GDM1 (cell line): ENCODE measurements around the gene HMOX1.
"Not testable (repeated sequence)": the region's sequence is repeated elsewhere in the genome, so short reads cannot be mapped to it uniquely, and the experiment has no call there.

Source experiments
- DNase-seq: peaks from one replicate; lab custom pipeline; 2025; lab: John Stamatoyannopoulos, UW

Gene HMOX1

DNA sequence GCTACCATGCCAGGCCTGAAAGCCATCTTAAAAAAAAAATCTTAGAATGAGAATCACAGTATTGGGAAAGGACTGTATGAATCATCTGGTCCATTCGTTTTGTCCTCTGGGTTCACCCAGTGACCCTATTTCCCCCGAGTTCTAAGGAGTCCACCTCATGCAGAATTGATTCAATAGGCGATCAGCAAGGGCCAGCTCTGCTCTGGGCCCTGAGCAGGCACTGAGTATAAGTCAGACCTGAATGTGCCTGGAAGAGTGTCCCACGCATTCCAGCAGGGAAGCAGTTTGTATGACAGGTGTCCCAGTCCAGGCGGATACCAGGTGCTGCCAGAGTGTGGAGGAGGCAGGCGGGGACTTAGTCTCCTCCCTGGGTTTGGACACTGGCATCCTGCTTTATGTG, 883 bp upstream of the HMOX1 start:
- no peak for DNase-seq

DNA sequence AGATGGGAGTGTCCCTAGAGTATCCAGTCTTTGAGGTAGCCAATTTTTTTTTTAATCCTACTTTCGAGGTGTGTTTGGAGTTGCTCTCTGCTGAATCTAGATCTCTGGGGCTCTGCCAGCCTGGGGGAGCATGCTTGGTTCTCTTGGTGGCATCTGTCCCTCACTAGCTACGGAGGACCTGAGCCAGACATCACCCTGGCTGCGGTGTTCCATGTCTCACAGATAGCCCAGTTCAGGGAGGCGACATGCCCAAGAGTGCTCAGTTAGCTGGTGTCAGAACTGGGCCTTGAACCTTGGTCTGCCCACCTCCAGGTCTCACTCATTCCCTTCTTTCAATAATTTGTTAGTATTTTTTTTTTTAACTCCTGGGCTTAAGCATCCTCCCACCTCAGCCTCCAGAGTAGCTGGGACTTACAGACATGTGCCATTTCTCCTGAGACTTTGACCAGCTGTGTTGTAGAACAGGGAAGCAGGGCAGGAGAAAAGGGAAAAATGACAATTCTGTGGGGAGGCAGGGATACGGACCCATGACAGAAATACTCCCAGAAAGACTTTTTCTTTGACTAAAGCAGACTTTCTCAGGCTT, 621 bp downstream of the HMOX1 start:
- no peak for DNase-seq

DNA sequence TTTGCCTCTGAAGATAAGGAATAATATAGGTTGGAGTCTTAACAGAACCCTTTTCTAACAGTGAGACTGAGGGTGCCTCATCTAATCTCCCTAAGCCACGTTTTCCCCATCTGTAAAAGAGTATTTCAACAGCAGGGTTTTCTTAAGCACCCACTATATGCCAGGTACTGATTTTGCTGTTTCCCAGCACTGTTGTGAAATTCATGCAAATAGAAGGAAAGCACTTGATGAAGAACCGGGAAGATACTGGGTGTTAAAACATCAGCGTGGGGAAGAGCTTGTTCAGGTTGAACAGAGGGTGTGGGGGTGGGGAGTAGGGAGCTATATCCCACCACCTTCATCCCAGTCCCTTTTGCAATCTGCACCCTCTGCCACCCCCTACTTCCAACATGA, 2.8 kb downstream of the HMOX1 start:
- DNase-seq: no peak

DNA sequence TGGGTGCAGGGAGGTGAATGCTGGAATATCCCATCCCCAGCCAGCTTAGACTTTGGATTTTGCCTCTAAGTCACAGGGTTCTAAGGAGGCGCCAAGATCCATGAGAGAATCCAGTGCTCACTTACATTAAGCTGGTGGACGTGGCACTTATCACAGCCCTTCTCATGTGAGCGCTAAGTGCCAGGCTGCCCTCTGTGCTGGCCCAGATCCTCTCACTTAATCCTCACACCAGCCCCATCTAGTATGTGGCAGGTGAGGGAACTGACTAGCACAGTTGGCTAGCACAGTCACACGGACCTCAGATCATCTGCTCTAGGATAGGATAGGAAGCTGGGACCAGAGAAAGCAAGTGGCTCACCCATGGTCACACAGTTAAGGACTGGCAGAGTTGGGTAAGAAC, 3.6 kb downstream of the HMOX1 start:
- DNase-seq: no peak

DNA sequence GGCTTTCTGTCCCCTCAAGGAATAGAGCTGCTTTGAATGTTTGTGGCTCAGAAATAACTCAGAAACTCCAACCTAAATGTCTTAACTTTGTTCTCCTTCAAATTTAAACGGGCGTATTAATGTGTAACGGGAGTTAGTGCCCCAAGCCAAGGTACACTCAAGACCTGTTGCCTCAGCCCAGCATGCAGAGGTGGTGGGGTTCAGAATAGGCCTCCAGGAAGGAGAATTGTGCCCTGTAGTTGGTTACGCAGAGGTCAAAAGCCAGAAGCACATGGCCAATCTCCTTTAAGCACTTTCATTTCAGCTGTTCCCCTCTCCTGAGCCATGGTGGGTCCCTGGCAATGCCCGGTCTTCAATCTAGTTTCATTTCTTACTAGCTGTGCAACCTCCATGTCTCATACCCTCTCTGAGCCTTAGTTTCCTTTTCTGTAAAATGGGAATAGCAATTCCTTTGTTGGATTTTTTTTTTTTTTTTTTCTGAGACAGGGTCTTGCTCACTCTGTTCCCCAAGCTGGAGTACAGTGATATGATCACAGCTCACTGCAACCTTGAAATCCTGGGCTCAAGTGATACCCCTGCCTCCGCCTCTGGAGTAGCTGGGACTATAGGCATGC, 4.2 kb downstream of the HMOX1 start:
- DNase-seq: no peak

DNA sequence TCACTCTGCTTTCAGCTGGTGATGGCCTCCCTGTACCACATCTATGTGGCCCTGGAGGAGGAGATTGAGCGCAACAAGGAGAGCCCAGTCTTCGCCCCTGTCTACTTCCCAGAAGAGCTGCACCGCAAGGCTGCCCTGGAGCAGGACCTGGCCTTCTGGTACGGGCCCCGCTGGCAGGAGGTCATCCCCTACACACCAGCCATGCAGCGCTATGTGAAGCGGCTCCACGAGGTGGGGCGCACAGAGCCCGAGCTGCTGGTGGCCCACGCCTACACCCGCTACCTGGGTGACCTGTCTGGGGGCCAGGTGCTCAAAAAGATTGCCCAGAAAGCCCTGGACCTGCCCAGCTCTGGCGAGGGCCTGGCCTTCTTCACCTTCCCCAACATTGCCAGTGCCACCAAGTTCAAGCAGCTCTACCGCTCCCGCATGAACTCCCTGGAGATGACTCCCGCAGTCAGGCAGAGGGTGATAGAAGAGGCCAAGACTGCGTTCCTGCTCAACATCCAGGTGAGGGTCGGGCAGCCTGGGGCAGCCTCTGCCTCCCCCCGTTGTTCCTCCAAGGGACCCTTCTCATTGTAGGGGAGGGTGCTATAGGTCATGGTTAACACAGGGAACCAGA, 5.9 kb downstream of the HMOX1 start:
- no peak for DNase-seq

DNA sequence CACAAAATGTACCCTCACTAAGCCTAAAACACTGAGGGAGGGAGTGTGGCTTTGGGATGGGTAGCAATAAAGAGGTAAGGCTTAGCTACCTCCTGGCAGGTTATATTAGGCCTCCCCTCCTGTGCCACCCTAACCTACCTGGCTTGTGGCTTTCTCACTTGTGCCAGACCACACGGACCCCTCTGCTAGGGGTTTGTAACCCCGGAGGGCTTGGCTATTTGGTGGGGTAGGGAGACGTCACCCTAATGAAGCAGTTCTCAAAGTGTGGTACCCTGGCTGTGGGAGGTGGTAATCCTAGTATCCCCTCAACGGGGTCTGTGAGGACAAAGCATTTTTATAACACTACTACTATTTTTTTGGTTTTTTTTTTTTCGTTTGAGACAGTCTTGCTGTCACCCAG, 10.0 kb downstream of the HMOX1 start:
- DNase-seq: no peak

DNA sequence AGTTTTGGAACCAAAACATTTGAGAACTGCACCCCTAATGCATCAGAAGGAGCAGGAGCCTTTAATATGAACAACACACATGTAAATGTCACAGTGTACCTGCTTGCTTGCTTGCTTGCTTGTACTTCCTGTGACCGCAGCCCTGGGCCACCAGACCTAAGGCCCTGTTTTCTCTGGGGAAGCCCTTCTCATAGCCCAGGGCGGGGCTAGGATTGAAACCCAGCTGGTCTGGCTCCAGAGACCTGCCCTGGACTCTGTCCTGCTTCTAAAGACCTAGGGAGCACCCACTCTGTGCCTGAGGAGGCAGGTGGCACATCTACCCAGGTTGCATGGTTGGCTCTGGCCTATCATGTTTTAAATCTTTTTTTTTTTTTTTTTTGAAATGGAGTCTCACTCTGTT, 11.5 kb downstream of the HMOX1 start:
- DNase-seq: no peak

DNA sequence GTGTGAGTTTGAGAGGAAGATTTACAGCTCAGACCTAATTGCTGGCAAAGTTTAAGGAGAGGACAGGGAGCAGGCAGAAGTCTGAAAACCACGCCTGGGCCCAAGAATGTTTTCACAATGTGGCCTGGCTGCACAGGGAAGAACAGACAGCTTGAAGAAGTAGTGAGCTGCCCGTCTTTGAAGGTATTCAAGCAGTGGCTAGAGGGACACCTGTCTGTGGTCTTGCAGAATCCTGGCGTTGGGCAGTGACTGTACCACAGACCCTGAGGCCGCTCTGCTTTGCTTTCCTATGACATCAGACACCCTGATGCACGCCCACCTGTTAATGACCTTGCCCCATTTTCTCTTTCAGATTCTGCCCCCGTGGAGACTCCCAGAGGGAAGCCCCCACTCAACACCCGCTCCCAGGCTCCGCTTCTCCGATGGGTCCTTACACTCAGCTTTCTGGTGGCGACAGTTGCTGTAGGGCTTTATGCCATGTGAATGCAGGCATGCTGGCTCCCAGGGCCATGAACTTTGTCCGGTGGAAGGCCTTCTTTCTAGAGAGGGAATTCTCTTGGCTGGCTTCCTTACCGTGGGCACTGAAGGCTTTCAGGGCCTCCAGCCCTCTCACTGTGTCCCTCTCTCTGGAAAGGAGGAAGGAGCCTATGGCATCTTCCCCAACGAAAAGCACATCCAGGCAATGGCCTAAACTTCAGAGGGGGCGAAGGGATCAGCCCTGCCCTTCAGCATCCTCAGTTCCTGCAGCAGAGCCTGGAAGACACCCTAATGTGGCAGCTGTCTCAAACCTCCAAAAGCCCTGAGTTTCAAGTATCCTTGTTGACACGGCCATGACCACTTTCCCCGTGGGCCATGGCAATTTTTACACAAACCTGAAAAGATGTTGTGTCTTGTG, 12.5 kb downstream of the HMOX1 start:
- DNase-seq: no peak

DNA sequence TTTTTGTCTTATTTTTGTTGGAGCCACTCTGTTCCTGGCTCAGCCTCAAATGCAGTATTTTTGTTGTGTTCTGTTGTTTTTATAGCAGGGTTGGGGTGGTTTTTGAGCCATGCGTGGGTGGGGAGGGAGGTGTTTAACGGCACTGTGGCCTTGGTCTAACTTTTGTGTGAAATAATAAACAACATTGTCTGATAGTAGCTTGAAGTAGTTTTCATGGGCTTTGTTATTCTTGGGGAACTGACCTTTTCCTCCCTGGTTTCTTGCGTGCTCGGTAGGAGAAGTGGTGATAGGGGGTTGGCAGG, 13.1 kb downstream of the HMOX1 start:
- DNase-seq: no peak

DNA sequence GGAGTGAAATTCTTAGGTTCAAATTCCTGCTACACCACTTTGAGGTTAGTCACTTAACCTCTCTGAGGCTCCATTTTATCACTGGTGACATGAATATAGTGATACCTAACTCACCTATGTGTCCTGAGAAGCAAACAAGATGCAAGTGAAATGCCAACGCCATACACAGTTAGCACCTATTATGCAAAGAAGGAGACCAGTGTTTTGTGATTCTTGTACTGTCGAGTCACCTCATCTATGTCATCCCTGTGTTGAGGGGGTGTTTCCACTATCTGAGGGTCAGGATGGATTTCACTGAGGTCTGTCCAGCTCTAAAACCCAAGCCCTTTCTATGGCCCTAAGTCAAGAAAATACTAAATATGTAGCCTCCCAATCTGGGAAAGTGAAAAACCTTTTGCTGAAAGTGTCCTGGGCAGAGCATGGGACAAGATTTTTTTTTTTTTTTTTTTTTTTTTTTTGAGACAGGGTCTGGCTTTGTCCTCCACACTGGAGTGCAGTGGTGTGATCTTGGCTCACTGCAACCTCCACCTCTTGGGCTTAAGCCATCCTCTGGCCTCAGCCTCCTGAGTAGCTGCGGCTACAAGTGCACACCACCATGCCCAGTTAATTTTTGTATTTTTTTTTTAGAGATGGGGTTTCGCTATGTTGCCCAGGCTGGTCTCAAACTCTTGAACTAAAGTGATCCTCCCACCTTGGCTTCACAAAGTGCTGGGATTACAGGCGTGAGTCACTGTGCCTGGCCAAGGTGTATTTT, 14.1 kb downstream of the HMOX1 start:
- DNase-seq: no peak

DNA sequence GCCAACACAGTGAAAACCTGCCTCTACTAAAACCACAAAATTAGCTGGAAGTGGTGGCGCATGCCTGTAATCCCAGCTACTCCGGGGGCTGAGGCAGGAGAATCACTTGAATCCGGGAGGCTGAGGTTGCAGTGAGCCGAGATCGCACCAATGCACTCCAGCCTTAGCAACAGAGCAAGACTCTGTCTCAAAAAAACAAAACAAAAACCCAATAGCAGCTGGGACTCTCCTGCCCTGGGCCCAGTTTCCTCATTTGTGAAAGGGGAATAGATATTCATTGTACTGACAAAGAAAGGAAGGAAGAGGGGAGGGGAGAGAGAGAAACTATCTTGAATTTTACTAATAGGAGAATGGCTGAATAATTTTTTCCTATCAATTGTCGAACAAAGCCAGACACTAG, 15.7 kb downstream of the HMOX1 start:
- DNase-seq: not testable (repeated sequence)

DNA sequence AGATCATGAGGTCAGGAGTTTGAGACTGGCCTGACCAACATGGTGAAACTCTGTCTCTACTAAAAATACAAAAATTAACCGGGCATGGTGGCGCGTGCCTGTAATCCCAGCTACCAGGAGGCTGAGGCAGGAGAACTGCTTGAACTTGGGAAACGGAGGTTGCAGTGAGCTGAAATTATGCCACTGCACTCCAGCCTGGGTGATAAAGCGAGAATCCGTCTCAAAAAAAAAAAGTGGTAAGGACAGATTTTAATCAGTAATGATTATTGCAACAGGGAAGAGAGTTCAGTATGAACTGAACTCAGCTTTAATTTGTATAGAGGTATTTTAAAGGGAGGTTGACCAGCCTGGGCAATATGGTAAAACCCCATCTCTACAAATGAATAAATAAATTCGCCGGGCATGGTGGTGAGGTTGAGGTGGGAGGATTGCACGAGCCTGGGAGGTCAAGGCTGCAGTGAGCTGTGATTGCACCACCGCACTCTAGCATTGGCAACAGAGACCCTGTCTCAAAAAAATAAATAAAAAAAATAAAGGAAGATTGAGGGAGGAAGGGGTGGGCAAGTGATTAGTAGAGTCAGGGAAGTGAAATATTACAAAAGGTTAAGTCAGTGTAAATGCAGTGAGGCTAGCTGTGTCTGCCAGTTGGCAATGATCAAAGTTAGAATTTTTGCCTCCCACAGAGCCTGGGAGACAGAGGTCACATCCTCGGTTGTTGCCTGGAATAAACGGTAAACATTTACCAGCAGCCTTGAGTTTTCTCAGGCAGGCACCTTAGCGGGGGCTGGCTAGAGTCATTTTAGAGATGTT, 16.4 kb downstream of the HMOX1 start:
- no peak for DNase-seq

DNA sequence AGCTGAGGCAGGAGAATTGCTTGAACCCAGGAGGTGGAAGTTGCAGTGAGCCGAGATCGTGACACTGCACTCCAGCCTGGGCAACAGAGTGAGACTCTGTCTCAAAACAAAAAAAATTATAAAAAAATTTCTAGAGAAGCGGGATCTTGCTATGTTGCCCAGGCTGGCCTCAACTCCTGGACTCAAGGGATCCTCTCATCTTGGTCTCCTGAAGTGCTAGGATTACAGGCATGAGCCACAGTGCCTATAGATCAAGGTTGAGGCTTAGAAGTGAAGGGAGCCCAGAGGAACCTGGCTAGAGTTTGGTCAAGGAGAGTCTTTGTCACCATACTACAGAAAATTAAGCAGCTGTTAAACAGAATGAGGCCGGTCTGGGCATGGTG, 17.7 kb downstream of the HMOX1 start:
- DNase-seq: no peak

DNA sequence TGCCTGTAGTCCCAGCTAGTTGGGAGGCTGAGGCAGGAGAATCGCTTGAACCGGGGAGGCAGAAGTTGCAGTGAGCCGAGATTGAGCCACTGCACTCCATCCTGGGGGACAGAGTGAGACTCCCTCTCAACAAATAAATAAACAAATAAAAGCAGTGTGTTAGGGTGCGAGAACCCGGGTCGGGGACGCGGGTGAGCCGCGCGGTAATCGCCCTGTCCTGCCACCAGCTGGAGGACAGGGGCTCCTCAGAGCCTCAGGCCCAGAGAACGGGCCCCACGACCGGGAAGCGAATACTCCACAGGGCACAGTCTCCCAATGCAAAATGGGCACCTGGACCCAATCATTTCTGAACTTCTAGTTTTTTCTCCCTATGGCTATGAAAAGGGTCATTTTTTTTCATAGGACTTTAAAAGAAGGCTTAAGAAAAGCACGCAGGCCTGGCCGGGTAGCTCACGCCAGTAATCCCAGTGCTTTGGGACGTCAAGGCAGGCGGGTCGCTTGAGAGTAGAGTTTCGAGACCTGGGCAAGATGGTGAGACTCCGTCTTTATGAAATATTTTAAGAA, 18.3 kb downstream of the HMOX1 start:
- no peak for DNase-seq

DNA sequence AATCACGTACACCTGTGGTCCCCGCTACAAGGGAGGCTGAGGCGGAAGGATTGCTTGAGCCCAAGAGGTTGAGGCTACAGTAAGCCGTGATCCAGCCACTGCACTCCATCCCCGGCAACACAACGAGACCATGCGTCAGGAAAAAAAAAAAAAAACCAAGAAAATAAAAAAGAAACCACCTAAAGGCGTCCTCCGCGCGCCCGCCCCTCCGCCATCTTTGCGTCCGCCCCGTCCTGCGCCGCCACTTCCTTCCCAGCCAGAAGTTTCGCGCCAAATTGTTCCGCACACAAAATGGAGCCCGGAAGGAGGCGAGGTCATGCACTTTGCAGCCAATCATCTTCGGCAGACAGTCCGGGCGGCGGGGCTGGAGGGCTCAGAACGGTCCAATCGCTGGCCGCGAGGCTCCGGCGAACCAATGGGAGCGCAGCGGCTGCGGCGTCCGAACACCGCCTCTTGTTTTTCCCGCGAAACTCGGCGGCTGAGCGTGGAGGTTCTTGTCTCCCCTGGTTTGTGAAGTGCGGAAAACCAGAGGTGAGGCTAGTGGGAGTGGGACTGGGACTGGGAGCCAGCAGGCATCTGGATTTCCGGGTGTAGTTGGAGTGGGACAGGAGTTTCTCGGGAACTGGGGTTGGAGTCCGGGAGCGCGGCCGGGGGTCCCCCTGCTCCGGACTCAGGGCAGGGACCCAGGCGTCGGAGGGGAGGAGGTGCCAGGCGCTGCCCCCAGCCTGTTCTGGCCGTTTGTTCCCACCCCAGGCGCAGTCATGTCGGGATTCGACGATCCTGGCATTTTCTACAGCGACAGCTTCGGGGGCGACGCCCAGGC, 19.0 kb downstream of the HMOX1 start, which contains the start of gene MCM5:
MCM5 (plus strand) TSS at position 463 of the 823 bp plus-strand sequence; CDS start at position 762, 299 bp downstream.
- DNase-seq: peak; percentile 95

DNA sequence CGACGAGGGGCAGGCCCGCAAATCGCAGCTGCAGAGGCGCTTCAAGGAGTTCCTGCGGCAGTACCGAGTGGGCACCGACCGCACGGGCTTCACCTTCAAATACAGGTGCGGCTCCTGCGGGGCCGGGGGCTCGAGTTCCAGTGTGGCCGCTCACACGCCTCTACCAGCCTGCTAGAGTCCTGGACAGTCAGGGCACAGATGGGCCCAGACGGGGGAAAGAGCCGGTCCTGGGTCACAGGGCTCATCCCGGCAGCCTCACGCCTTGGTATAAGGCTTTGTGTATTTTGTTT, 19.6 kb downstream of the HMOX1 start:
- no peak for DNase-seq

DNA sequence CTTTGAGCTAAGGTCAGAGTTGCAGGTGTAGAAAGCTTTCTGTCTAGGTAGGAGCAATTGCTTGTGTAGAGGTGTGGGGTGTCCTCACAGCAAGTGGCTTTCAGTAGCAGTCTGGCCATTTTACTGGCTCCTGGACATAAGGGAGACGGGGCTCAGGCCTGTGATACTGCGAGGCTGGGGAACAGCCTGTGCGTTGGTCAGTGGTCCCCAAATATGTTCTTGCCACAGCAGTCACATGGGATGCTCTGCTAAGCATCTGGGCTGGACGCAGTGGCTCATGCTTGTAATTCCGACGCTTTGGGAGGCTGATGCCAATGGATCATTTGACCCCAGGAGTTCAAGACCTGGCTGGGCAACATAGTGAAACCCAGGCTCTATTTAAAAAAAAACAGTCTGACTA, 21.0 kb downstream of the HMOX1 start:
- no peak for DNase-seq

DNA sequence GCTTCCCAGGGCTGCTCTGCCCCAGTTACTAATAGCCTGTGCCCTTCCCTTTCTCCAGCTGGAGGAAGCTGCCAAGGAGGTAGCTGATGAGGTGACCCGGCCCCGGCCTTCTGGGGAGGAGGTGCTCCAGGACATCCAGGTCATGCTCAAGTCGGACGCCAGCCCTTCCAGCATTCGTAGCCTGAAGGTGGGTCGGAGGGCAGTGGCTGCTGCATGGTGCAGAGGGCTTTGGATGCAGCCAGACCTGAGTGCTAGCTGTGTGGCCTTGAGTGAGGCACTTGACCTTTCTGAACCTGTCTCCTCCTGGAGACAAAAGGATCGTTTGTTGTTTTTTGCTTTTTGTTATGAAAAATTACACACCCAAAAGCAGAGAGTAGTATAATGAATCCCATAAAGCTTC, 22.5 kb downstream of the HMOX1 start:
- no peak for DNase-seq

DNA sequence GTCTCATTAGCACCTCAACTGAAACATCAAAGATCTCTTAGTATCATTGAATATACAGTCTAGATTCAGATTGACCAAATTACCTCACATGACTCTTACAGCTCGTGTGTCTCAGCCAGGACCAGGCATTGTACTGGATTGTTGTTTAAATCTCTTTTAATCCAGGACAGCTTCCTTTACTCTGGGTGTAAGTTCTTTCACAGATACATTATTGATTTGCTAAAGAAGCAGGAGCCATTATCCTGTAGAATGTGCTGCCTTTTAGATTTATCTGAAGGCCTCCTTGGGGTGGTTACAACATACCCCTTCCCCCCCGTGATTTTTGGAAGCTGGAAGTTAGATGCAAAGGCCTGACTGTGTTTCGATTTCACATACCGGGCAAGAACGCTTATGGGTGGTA, 23.3 kb downstream of the HMOX1 start:
- DNase-seq: no peak
